NCI-H2196 (cell line): ENCODE data around the gene NPPB.

Source experiments
- DNase-seq: peaks from one replicate; lab custom pipeline; 2025; ENCODE audit not compliant: unreplicated experiment; lab: John Stamatoyannopoulos, UW

The NPPB gene

DNA sequence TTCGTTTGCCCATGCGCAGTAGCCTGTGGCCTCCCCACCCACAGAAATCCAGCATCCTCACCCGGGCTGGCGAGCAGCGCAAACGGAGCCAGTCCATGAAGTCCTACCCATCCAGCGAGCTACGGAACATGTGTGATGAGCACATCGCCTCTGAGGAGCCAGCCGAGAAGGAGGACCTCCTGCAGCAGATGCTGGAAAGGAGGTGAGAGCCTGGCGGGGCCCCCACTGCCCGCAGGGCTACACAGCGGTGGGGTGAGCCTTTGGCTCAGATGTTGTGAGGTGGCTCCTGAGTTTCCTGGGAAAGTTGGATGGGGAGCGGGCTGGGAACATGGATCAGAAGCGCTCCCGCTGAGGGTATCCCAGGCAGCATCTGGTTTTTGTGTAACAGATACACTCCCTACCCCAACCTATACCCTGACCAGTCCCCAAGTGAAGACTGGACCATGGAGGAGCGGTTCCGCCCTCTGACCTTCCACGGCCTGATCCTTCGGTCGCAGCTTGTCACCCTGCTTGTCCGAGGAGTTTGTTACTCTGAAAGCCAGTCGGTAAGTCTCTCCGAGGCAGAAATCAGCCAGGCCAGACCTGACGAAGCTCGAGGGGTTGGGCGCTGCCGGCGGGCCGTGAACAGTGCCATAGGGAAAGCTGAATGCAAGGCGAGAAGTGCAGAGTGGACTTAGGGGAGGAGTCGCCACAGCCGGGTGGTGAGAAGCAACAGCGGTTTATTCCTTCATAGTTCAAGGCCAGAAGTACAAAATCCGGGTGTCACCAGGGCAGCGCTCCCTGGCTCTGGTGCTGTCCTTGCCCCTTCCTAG is 21.6 kb downstream of the NPPB start:
- DNase-seq, result no peak

DNA sequence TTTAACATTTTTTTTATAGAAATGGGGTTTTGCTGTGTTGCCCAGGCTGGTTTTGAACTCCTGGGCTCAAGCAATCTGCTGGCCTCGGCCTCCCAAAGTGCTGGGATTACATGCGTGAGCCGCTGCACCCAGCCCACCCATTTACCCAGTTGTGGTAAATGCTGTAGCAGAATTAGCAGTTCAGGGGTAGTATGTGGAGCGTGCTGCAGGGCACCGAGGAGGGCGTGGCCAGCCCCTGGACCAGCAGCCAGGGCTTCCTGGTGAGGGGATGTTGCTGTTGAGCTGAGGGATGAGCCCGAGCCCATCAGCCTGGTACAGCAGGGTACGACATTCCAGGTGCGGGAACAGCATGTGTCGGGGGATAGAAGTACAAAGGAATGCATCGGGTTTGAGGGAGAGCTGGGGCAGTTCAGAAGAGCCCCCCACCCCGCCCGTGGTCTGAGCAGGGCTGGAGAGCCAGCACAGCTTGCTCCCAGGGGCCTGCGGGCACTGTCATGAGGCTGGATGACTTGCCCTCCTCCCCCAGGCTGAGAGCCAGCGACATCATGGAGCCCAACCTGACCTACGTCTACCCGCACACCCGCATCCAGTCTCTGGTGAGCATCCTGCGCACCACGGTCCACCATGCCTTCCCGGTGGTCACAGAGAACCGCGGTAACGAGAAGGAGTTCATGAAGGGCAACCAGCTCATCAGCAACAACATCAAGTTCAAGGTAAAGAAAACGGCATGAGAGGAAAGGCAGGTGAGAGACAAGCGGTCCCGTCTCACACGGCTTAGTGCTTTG is 23.1 kb downstream of the NPPB start:
- no peak for DNase-seq

DNA sequence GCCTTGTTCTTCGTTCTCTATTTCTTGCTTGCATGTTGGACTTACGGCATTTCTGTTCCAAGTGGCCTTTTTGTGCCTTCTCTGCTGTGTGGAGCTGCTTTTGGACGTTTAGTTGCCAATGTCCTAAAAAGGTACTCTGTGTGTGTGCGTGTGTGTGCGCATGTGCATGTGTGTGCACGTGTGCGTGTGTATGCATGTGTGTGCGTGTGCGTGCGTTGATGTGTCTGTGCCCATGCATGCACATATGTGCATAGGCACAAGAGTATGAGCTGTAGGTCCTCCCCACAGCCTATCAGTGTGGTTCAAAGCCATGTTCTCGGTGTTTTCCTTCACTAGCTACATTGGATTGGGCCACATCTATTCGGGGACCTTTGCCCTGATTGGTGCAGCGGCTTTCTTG is 24.8 kb downstream of the NPPB start:
- no peak for DNase-seq

DNA sequence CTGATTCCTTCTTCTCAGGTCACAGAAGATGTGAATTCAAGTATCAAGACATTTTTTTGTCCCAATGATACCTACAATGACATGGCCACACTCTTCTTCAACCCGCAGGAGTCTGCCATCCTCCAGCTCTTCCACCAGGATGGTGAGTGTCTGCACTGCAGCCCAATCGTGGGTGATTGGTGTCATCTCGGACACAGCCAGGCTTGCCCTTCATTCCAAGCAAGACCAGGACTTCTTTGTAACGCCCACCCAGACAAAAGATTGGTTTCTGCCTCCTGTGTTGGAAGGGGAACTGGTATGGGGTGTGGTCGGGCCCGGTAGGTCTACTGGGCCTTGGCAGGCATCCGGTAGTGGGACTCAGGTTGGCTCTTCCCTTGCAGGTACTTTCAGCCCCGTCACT is 25.2 kb downstream of the NPPB start:
- no peak for DNase-seq

DNA sequence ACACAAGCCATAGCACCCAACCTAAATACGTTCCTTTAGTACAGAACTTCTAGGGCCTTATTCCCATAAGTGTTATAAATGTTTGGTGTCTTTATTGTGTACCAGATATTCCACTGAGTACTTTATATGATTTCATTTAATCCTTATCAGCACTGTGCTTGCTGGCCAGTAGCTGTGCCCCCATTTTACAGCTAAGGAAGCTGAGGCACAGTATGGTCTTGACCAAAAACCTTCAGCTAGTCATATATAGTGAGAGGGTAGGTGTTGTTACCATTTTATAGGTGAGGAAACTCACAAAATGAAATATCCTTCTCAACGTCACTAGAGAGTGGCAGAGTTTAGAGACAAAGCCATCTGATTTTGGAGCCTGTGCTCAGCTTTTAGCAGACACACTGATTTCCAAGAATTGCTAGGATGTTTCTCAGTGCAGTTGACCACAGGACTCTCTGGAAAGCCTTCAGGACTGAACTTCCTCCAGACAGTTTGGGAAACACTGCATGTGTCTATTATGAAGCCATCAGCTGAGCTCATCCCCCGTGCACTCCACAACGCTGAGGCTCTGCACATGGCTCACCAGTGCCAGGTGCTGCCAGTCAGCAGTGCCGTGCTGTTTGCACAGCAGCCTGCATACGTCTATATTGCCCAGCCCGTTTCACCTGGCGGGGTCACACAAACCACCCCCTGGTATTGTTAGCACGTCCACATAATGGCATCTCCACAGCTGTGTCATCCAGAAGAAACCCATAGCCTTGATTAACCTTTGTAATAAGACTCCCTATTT is 26.6 kb downstream of the NPPB start:
- DNase-seq, result peak; percentile 49

DNA sequence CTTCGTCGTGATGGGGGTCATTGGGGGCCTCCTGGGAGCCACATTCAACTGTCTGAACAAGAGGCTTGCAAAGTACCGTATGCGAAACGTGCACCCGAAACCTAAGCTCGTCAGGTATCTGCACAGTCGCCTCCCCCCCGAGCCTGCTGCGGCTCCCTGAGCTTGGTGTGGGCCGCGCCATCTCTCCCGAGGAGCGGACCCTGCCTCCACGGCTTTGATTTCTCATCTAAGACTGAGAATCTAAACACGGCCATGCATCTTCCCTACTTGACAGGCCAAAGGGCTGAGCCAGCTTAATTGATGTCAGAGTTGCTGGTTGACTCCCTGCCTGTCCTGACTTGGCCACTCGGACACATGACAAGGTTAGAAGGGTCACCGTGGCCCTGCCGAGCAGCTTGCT is 30.2 kb downstream of the NPPB start:
- no peak for DNase-seq

DNA sequence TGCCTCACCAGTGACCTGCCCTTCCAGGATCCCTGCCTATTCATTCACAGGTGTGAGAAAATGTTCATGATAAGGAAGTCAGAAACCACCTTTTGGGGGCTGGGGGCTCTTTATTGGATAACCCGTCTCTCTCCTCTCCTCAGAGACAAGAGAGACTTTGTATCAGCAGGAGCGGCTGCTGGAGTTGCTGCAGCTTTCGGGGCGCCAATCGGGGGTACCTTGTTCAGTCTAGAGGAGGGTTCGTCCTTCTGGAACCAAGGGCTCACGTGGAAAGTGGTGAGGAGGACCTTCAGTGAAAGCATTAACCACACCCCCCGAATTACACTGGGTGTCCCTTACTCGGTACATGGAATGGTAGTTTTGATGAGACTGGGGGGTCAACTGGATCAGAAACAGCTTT is 31.8 kb downstream of the NPPB start:
- DNase-seq, result no peak

DNA sequence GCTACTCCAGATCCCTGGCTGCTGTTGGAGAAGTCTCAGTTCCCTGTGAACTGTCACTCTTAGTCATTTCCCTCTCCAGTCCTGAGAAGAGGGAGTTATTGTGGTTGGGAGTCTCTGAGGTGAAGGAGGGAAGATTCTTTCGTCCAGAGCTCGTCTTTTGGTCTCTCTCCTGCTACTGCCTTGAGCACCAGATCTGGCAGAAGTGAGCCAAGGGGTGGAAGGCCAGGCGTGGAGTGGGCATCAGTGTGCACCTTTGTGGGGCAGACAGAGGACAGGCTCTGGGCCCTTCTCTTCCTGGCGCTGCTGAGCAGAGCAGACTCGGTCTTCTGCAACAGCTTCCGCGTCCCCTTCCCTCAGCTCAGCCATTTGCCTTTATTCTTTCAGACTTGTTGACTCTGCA is 33.6 kb downstream of the NPPB start:
- DNase-seq, result no peak

DNA sequence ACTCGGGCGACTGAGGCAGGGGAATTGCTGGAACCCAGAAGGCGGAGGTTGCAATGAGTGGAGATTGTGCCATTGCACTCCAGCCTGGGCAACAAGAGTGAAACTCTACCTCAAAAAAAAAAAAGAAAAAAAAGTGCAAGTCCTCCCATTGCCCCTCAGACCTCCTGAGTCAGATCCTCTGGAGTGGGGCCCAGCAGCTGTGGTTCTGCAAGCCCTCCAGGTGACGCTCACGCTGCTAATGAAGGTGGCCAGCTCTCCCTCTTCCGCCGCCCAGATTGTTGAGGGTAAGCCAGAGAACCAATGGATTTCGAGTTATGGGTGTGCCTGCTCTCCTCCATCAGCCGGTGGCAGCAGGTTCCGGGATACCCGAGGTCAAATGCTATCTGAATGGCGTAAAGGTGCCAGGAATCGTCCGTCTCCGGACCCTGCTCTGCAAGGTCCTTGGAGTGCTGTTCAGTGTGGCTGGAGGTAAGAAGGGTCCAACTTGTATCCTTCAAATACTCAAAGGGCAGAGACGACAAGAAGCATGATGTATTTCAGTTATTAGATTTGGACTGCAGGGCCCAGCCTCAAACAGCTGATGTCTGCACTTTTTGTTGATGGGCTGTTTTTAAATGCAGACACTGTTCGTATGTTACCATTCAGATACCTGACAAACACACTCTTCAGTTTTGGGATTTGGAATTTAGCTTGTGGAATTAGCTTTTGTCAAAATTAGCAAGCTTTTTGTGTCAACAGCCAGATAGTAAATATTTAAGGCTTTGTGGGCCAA is 35.2 kb downstream of the NPPB start:
- DNase-seq, result no peak

DNA sequence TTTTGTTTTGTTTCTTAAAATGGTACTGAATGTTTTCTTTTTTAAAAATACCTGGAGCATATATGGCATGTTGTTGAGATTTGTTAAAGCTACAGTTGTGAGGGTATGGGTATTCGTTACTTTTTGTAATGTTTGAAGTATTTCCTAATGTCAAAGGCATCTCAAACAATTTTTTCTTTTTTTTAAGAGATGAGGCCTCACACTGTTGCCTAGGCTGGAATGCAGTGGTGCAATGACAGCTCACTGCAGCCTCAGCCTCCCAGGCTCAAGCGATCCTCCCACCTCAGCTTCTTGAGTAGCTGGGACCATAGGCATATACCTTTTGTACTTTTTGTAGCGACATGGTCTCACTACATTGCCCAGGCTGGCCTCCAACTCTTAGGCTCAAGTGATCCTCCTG is 36.7 kb downstream of the NPPB start:
- no peak for DNase-seq

DNA sequence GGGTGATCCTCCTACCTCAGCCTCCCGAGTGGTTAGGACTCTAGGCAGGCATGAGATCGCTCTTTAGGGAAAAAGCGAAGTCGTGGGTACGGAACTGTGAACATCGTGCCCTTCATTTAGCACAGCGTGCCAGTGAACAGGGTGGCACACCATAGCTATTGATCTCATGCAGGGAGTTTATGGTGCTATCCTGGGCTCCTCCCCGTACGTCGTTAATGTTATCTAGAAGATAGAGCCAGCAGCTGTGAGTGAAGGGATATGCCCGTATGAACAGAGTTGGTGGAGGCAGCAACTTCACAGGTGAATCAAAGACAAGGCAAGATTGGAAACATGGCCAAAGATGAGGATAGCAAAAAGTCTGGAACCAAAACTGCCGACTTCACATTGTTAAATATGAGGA is 41.6 kb downstream of the NPPB start:
- DNase-seq, result no peak

DNA sequence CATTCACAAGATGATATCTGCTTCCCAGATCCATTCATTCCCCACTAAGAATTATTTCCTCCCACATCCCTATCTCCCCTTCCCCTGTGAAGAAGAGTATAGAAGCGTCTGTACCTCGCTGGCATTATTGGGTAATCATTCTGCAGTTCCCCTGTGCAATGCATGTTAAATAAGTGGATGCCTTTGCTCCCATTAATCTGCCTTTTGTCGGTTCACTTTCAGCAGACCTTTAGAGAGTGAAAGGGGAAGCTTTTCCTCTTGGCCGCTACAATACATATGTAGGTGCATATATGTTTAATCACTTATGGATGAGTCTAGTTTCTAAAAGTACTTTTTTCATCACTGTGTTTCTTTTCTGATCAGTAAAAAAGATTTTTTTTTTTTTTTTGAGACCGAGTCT is 45.7 kb downstream of the NPPB start:
- DNase-seq, result no peak
